ENCODE measurements around the gene NXNL1. TPM values are rescaled to one million over a fixed set of nuclear protein-coding genes. Genes with fewer than 3 reads are reported as not detected.
A peak's percentile ranks its signal among the peaks of the same experiment; 100 is the strongest.
"Not testable (repeated sequence)": the region's sequence is repeated elsewhere in the genome, so short reads cannot be mapped to it uniquely, and the experiment has no call there.

The NXNL1 gene
- total RNA-seq, 4 donors from 2014 or later = not detected

- DNase-seq (ENCODE audit: extremely low spot score); H3K27ac ChIP-seq (replicated peaks in 1 of 4); H3K4me3 ChIP-seq; H3K27me3 ChIP-seq; H3K9me3 ChIP-seq; intact Hi-C loops (cut with DNase I): not testable (repeated sequence)
- peaks cover 4 to 50% (median 31%) of the 10 kb centered on the region in 4 donors for H3K36me3 ChIP-seq
- 71% methylated on average over 12 of the region's 12 CpGs for WGBS
- TF ChIP-seq, protein P1, sequence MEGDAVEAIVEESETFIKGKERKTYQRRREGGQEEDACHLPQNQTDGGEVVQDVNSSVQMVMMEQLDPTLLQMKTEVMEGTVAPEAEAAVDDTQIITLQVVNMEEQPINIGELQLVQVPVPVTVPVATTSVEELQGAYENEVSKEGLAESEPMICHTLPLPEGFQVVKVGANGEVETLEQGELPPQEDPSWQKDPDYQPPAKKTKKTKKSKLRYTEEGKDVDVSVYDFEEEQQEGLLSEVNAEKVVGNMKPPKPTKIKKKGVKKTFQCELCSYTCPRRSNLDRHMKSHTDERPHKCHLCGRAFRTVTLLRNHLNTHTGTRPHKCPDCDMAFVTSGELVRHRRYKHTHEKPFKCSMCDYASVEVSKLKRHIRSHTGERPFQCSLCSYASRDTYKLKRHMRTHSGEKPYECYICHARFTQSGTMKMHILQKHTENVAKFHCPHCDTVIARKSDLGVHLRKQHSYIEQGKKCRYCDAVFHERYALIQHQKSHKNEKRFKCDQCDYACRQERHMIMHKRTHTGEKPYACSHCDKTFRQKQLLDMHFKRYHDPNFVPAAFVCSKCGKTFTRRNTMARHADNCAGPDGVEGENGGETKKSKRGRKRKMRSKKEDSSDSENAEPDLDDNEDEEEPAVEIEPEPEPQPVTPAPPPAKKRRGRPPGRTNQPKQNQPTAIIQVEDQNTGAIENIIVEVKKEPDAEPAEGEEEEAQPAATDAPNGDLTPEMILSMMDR (IDR thresholded peaks at IDR 0.05) = peak in 1 of 3 experiments; percentile 4
- H3K4me1 ChIP-seq = peaks cover 21 to 43% (median 33%) of the 10 kb centered on the region in 4 donors
These were observed 38.3 kb upstream of the NXNL1 start for GRCh38 chr19:17499025-17499424.

DNA sequence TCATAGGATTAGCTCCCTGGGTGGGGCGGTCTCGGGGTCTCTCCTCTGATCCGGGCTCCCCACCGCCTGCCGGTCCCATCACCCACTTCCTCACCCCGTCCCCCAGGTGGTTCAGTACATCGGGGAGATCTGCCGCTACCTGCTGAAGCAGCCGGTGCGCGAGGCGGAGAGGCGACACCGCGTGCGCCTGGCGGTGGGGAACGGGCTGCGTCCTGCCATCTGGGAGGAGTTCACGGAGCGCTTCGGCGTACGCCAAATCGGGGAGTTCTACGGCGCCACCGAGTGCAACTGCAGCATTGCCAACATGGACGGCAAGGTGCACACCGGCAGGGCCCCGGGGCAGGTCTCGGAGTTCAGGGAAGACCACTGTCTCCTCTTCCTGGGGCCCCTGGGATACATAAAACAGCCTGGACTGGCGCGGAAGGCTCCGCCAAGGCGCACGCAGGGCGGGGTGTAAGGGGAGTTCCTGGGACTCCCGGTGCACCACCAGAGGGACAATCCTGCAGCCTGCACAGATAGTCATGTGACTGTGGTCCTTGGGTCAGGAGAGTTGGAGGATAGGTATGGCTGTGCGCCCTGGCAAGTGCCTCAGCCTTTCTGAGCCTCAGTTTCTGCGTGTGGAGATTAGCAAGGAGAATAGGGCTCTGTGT lies 36.5 kb upstream of the NXNL1 start:
- no peak for DNase-seq (ENCODE audit: extremely low spot score)
- Histone ChIP-seq H3K27me3 (no peaks in the 10 kb centered on the region), H3K4me3 (no peak overlapping the region), H3K27ac (replicated peaks in 1 of 4) (no peak overlapping the region), H3K36me3 (peaks cover 4 to 42% (median 30%) of the 10 kb centered on the region in 4 donors), H3K4me1 (peaks cover 21 to 43% (median 33%) of the 10 kb centered on the region in 4 donors), H3K9me3 (no peaks in the 10 kb centered on the region)
- intact Hi-C loops (cut with DNase I) = no loop called here
- WGBS = 68% methylated on average over 33 of the region's 41 CpGs
- TF ChIP-seq POLR2A (IDR thresholded peaks at IDR 0.05; ENCODE audit: low read depth) = no peak
- TF ChIP-seq POLR2AphosphoS5 (IDR thresholded peaks at IDR 0.05) = no peak
- TF ChIP-seq, protein P1 (IDR thresholded peaks at IDR 0.05) = no peak
- TF ChIP-seq EP300 (IDR thresholded peaks at IDR 0.05) = no peak

DNA sequence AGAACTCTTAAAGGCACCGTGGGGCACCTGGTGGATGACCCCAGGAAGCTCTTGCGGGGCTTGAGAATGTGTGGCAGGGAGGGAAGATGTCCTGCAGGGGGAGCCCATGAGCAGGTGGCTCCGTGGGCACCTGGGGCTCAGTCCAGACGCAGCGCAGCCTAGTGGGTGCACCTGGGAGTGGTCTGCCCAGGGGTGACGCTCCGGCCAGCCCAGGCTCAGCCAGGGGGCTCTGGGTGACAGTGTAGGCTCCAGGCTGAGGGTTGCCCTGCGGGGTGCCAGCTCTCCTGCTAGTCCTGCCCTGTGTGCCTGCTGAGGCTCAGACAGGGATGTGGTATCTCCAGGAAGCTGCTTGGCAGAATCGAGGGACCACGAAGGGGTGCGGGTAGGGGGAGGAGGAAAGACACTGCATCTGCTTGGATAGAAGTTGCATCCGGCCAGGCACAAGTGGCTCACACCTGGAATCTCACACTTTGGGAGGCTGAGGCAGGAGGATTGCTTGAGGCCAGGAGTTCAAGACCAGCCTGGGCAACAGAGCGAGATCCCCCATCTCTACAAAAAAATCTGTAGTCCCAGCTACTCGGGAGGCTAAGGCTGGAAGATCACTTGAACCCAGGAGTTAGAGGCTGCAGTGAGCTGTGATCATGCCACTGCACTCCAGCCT lies 35.7 kb upstream of the NXNL1 start:
- Histone ChIP-seq H3K4me1 (peaks cover 21 to 43% (median 33%) of the 10 kb centered on the region in 4 donors), H3K27me3 (no peaks in the 10 kb centered on the region), H3K36me3 (peaks cover 4 to 47% (median 30%) of the 10 kb centered on the region in 4 donors), H3K9me3 (no peaks in the 10 kb centered on the region), H3K4me3 (no peak overlapping the region), H3K27ac (replicated peaks in 1 of 4) (peak overlapping the region in 1 of 4 donors; percentile 18)
- TF ChIP-seq, protein P1 (IDR thresholded peaks at IDR 0.05) = peak; percentile 80 to 92 (median 83)
- no peak for TF ChIP-seq EP300 (IDR thresholded peaks at IDR 0.05)
- TF ChIP-seq POLR2AphosphoS5 (IDR thresholded peaks at IDR 0.05) = peak in 1 of 2 donors; percentile 30
- no peak for TF ChIP-seq POLR2A (IDR thresholded peaks at IDR 0.05; ENCODE audit: low read depth)
- intact Hi-C loops (cut with DNase I) = no loop called here
- DNase-seq (ENCODE audit: extremely low spot score) = no peak
- 40% methylated on average over 14 of the region's 14 CpGs for WGBS

DNA sequence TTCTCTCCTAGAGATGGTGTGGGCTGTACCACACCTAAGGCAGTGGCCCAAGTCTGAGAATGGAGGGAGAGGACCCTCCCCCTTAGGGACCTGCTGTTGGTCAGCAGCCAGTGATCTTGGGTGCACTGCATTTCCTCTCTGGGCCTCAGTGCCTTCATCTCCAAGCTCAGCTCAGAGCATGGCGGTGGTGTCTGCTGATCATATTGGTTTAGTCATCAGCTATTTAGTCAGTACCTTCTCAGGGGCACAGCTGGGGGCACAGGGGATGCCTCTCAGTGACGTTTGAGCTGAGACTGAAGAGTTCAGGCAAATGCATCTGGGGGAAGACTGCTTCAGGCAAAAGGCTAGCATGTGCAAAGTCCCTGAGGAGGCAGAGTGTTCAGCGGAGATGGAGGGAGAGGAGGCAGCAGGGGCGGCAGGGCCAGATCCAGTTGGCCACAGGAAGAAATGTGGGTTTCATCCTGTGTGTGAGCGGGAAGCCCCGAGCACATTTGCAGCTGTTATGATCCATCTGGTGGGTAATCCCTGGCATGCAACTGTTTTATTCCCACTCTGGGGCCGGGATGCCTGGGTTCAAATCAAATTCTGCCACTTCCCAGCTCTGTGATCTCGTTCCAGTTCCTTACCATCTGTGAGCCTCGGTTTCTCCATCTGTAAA lies 35.0 kb upstream of the NXNL1 start:
- no peaks in the 10 kb centered on the region for H3K9me3 ChIP-seq
- H3K27me3 ChIP-seq = no peaks in the 10 kb centered on the region
- DNase-seq (ENCODE audit: extremely low spot score) = no peak
- peak overlapping the region in 1 of 4 donors; percentile 18 for H3K27ac ChIP-seq (replicated peaks in 1 of 4)
- intact Hi-C loops (cut with DNase I) = no loop called here
- 70% methylated on average over 7 of the region's 9 CpGs for WGBS
- H3K4me1 ChIP-seq = peaks cover 21 to 43% (median 33%) of the 10 kb centered on the region in 4 donors
- TF ChIP-seq POLR2AphosphoS5 (IDR thresholded peaks at IDR 0.05) (no peak), POLR2A (IDR thresholded peaks at IDR 0.05; ENCODE audit: low read depth) (no peak), EP300 (IDR thresholded peaks at IDR 0.05) (no peak)
- TF ChIP-seq, protein P1 (IDR thresholded peaks at IDR 0.05) = no peak
- H3K4me3 ChIP-seq = no peak overlapping the region
- peaks cover 0 to 41% (median 27%) of the 10 kb centered on the region in 4 donors for H3K36me3 ChIP-seq
